AG04450 (cell line): ENCODE results near the gene SPDL1. TPM values are rescaled to one million over a fixed set of nuclear protein-coding genes. Genes with fewer than 3 reads are reported as not detected.

Experiments
- CTCF ChIA-PET: fragments of 300-600, 350-600 bp; formaldehyde crosslinking; extraction: SDS; loops from one replicate; lab custom pipeline; 2022; ENCODE audit warnings: antibody characterized with exemption, inconsistent platforms; lab: Charles Lee
- POLR2A ChIA-PET: fragments of 350-600 bp; formaldehyde crosslinking; extraction: SDS; loops from one replicate; lab custom pipeline; 2021; ENCODE audit warnings: antibody characterized with exemption, inconsistent platforms; lab: Yijun Ruan, JAX
- DNase-seq: peaks from one replicate; pipeline ENCODE4 v3.0.0-alpha.2; 2011; ENCODE audit warnings: low read depth, low spot score
- H3K27ac ChIP-seq: one replicate; pipeline ENCODE4 v1.5.1; 2012; ENCODE audit warnings: low read depth, low read length, control low read depth
- H3K27me3 ChIP-seq: one replicate; pipeline ENCODE4 v1.6.0; 2012; ENCODE audit warnings: low read length; ENCODE audit not compliant: control insufficient read depth, insufficient read depth
- H3K4me3 ChIP-seq: 2 replicates; pipeline ENCODE4 v1.5.1; 2011; ENCODE audit warnings: mild to moderate bottlenecking, low read depth, low read length, control low read depth
- H3K9me3 ChIP-seq: 2 replicates; pipeline ENCODE4 v1.5.1; 2012; ENCODE audit warnings: low read length; ENCODE audit not compliant: control insufficient read depth, insufficient read depth
- polyA minus RNA-seq: library from RNA; depleted of rRNA, polyadenylated mRNA; stranded (reverse); fragments of >200 nt; gene quantifications from 2 replicates; pipeline ENCODE4 v1.2.3, GENCODE V29; 2011; rRNA and poly(A)+ RNA removed
- polyA plus RNA-seq: library from polyadenylated mRNA; depleted of rRNA; stranded (reverse); fragments of >200 nt; gene quantifications from 2 replicates; pipeline ENCODE4 v1.2.3, GENCODE V29; 2011; rRNA removed
- TF ChIP-seq, protein P1 (sequence below): IDR thresholded peaks from 2 replicates; pipeline ENCODE4 v1.5.1; 2011; ENCODE audit warnings: low read depth, low read length, control low read depth, inconsistent platforms

Gene SPDL1, protein sequence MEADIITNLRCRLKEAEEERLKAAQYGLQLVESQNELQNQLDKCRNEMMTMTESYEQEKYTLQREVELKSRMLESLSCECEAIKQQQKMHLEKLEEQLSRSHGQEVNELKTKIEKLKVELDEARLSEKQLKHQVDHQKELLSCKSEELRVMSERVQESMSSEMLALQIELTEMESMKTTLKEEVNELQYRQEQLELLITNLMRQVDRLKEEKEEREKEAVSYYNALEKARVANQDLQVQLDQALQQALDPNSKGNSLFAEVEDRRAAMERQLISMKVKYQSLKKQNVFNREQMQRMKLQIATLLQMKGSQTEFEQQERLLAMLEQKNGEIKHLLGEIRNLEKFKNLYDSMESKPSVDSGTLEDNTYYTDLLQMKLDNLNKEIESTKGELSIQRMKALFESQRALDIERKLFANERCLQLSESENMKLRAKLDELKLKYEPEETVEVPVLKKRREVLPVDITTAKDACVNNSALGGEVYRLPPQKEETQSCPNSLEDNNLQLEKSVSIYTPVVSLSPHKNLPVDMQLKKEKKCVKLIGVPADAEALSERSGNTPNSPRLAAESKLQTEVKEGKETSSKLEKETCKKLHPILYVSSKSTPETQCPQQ
- polyA plus RNA-seq (14.0 and 22.7 TPM in 2 replicates), polyA minus RNA-seq (4.0 and 10.3 TPM in 2 replicates)

DNA sequence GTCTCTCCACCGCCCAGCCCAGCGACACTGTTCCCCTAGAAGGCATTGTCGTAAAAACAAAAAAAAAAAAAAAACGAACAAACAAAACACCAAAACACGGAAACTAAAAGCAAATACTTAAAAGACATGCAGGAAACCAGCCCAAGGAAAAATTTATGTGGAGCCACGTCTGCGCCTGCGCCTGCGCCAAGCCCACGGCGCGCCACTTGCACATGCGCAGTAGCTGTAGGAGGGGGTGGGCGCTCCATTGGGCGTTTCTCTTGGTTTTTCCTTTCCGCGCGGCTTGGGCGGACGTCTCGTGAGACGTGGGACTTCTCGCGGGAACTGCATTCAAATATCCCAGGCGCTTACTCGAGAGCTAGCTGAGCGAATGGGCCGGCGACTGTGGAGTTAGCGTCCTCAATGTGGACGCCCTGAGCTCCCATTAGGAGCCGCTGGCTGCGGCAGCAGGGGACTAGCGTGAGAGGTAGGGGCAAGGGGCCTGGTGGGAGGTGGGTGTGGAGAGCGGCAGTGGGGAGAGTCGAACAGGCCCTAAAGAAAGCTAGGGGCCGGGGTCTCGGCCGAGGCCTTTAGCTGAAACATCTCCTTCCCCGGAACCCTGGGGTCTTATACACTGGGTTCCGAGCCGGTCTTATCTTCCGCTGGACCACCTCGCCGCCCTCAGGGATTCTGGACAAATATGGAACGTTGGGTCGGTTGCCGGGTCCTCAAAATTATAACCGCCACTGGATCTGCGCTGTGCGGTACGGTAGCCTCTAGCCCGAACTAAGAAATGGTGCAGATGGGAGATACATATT is at the start of gene SPDL1:
Gene SPDL1, plus strand, starts transcription at position 350 of the 797 bp plus-strand sequence. CDS start 4,644 bp downstream, outside the sequence.
- Histone ChIP-seq H3K9me3 (no peaks in the 10 kb centered on the region), H3K27ac (peak within 1 kb of the TSS; percentile 77), H3K4me3 (peak within 1 kb of the TSS; percentile 86), H3K27me3 (no peaks in the 10 kb centered on the region)
- TF ChIP-seq, protein P1, sequence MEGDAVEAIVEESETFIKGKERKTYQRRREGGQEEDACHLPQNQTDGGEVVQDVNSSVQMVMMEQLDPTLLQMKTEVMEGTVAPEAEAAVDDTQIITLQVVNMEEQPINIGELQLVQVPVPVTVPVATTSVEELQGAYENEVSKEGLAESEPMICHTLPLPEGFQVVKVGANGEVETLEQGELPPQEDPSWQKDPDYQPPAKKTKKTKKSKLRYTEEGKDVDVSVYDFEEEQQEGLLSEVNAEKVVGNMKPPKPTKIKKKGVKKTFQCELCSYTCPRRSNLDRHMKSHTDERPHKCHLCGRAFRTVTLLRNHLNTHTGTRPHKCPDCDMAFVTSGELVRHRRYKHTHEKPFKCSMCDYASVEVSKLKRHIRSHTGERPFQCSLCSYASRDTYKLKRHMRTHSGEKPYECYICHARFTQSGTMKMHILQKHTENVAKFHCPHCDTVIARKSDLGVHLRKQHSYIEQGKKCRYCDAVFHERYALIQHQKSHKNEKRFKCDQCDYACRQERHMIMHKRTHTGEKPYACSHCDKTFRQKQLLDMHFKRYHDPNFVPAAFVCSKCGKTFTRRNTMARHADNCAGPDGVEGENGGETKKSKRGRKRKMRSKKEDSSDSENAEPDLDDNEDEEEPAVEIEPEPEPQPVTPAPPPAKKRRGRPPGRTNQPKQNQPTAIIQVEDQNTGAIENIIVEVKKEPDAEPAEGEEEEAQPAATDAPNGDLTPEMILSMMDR: no peak
- CTCF ChIA-PET: interaction anchor here (0.7 to 5.4 kb wide), 11 partner anchors 8 to 904 kb away, joined by 3 to 93 read pairs (median 4); partner anchors contain the start of gene INSYN2B
- DNase-seq: peak; percentile 93
- POLR2A ChIA-PET: interaction anchor here (0.6 to 1.2 kb wide), 12 partner anchors 12 to 903 kb away, joined by 3 to 9 read pairs (median 5); no protein-coding TSS in a partner anchor

DNA sequence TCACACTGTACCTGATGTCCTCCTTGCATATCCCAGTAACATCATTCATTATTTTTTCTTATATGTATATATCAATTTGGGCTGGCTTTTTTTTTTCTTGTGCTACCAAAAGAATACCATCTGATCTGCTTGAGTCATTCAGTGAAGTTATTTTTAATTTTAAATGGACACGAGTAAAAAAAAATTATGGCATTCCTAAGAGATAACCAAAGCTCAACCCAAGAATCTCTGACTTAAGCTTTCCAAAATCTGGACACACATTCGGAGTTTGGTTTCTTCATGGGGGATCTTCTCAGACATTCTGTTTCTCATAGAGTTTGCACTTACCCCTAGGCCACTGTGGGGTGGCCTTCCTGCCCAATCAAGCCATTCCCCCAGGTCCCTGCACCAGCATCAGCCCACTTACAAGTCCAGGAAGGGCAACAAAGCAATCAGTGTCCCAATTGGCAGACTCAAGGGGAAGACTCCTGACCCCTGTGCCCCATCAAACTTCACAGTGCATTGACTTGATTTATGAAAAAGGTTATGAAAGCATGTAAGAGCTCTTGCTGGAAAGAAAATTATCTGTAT is 49.2 kb upstream of the SPDL1 start:
- no peak overlapping the region for H3K4me3 ChIP-seq

DNA sequence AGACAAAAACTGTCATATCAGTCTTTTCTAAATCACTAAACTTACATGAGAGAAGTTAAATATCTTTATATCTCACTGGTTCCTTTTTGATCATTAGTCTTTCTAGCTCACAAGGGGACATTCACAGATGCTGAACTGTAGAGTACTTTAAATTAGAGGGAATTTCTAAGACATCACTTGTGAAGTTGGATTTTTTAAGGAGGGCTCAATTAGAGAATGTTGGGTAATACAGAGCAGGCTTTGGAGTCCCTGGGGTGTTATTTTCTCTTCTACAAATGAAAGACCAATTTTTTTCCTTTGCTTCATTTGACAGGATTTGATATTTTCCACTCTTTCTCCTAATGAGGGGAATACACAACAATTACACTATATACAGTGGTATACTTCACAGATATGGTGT is 48.6 kb upstream of the SPDL1 start:
- Histone ChIP-seq H3K27me3 (no peaks in the 10 kb centered on the region), H3K27ac (no peak overlapping the region), H3K4me3 (no peak overlapping the region), H3K9me3 (no peaks in the 10 kb centered on the region)
- POLR2A ChIA-PET: no interaction called here
- TF ChIP-seq, protein P1: no peak
- CTCF ChIA-PET: no interaction called here
- no peak for DNase-seq

More for the DNA sequence above, 49.2 kb upstream of the SPDL1 start:
- no peak overlapping the region for H3K27ac ChIP-seq
- TF ChIP-seq, protein P1: no peak
- no peak for DNase-seq
- H3K27me3 ChIP-seq: no peaks in the 10 kb centered on the region
- POLR2A ChIA-PET: no interaction called here
- H3K9me3 ChIP-seq: no peaks in the 10 kb centered on the region
- CTCF ChIA-PET: no interaction called here

- CTCF ChIA-PET: no interaction called here
These were observed 44.6 kb upstream of the SPDL1 start for GRCh38 chr5:169538944-169539343.

More at GRCh38 chr5:169538944-169539343, 44.6 kb upstream of the SPDL1 start:
- Histone ChIP-seq H3K27me3 (no peaks in the 10 kb centered on the region), H3K27ac (no peak overlapping the region), H3K9me3 (no peaks in the 10 kb centered on the region), H3K4me3 (no peak overlapping the region)
- POLR2A ChIA-PET: no interaction called here
- TF ChIP-seq, protein P1: no peak
- no peak for DNase-seq
